Heart right ventricle (tissue), 16 donors: ENCODE data around the gene GRIK3. TPM values are rescaled to one million over a fixed set of nuclear protein-coding genes. Genes with fewer than 3 reads are reported as not detected.

ENCODE experiments used
- ATAC-seq, 8 donors: fragments of 200-7000 bp; cut with Tn5 transposase; one replicate each; pipeline ENCODE4 v1.9.1; 2020; ENCODE audit warnings: mild to moderate bottlenecking in 8 of 8, moderate library complexity in 8 of 8, moderate number of reproducible peaks in 1 of 8
- DNase-seq, 2 donors: peaks; one replicate each; pipeline ENCODE4 v3.0.0-alpha.2; 2020
- H3K27ac ChIP-seq, 10 donors: fragments of 200-600 bp; sonication (generic) in 2 of 10; one replicate each; pipeline versions ENCODE4 v1.5.0 to v1.8.0; 2020 to 2022; ENCODE audit warnings: mild to moderate bottlenecking in 3 of 10
- H3K27me3 ChIP-seq, 7 donors: fragments of 200-600 bp; one replicate each; pipeline ENCODE4 v1.8.0; 2021 to 2022; ENCODE audit warnings: mild to moderate bottlenecking in 2 of 7
- H3K36me3 ChIP-seq, 9 donors: fragments of 200-600 bp; sonication (generic) in 1 of 9; one replicate each; pipeline versions ENCODE4 v1.5.0 to v1.8.0; 2020 to 2022; ENCODE audit warnings: mild to moderate bottlenecking in 2 of 9
- H3K4me1 ChIP-seq, 9 donors: fragments of 200-600 bp; sonication (generic) in 1 of 9; one replicate each; pipeline versions ENCODE4 v1.5.0 to v1.8.0; 2020 to 2022; ENCODE audit warnings: mild to moderate bottlenecking in 4 of 9
- H3K4me3 ChIP-seq, 10 donors: fragments of 200-600 bp; sonication (generic) in 2 of 10; one replicate each; pipeline versions ENCODE4 v1.5.0 to v1.8.0; 2020 to 2022; ENCODE audit warnings: mild to moderate bottlenecking in 7 of 10, moderate library complexity in 2 of 10
- H3K9me3 ChIP-seq, 11 donors: fragments of 200-600 bp in 10 of 11; sonication (generic) in 2 of 11; one replicate each; pipeline versions ENCODE4 v1.5.0 to v1.8.0; 2013 to 2022; ENCODE audit warnings: mild to moderate bottlenecking in 2 of 11, control low read depth in 1 of 11, moderate library complexity in 1 of 11
- CTCF ChIP-seq, 9 donors: fragments of 200-600 bp; sonication (generic) in 2 of 9; IDR thresholded peaks; one replicate each; pipeline versions ENCODE4 v1.5.0 to v1.8.0; 2021 to 2022; ENCODE audit warnings: antibody characterized with exemption in 9 of 9, mild to moderate bottlenecking in 5 of 9, moderate library complexity in 1 of 9
- WGBS, 2 donors: extraction: QIAGEN DNeasy Blood & Tissue Kit; methylation state at CpG; one replicate each; pipeline ENCODE4 v1.1.7; 2013; ENCODE audit warnings: inconsistent platforms in 1 of 2; 5-methylcytosine and 5-hydroxymethylcytosine counted together
- intact Hi-C, 10 donors: fragments of 100-400 bp; cut with DNase I; formaldehyde crosslinking; loops; one replicate each; pipeline versions ENCODE4 v1.11.1 to v1.14.2; 2022
- polyA plus RNA-seq, 2 donors: library from polyadenylated mRNA; stranded (reverse); fragments of 200-250 nt; gene quantifications; one replicate each; pipeline ENCODE4 v1.2.3, GENCODE V29; 2013
- total RNA-seq, 10 donors: library from RNA; stranded (reverse); fragmentation: NEBNext Ultra II Directional in 3 of 10; extraction: Animal tissue kit (Norgen Biotek cat#: 25700) in 3 of 10; gene quantifications; one replicate each; pipeline versions ENCODE4 v1.2.1 to v1.2.4, GENCODE V29; 2021 to 2023
- donor health status: Arrhythmogenic right ventricular cardiomyopathy.
- donor health status: ischemic (EF 13 %, LVEDD 7.1; RV severe dilation, severe dysfunction).
- donor health status: healthy with polysubstance abuse.
- donor health status: DM: no; HTN: yes; CAD: no.
- donor health status: DM: no; HTN: no; CAD: no.
- donor health status: ischemic (EF 25% LVEDD 6.9; RV normal size, moderate dysfunction).
- donor health status: ischemic (EF 25% LVEDD 5.7; RV mildly dilated, moderate dysfunction).
- donor health status: healthy.
- donor health status: DM: yes; HTN: yes; CAD: no.
- donor health status: Ischemic cardiomyopathy.
- donor health status: ischemic (EF 35%, LVEDD 5.7; RV mildly dilated, moderate dysfunction).
- donor health status: nonischemic (EF 11% LVEDD 7.7; RV severe dilation, severe dysfunction).
- donor health status: DM: yes; HTN: yes; CAD: no.
- donor health status: PGD.
- donor health status: ischemic (EF 29% LVEDD 5.4; RV normal size, mild dysfunction).
- donor health status: nonischemic (EF 23%, LVEDD 6.1; RV moderate dilation, normal function).

GRIK3 gene
- total and polyA plus RNA-seq, 12 donors, result 0.10 to 1.1 (median 0.27) TPM

- 31 to 39% methylated on average over 2 of the region's 2 CpGs for WGBS, 2 donors
- H3K27me3 ChIP-seq, result peaks cover 0 to 71% (median 48%) of the 10 kb centered on the region in 7 donors
These were observed 172.9 kb downstream of the GRIK3 start for GRCh38 chr1:36861375-36861774.

GRCh38 chr1:36859926-36860325 lies 174.4 kb downstream of the GRIK3 start:
- 63 to 73% methylated on average over 10 of the region's 10 CpGs for WGBS, 2 donors
- DNase-seq (no peak), ATAC-seq (no peak)
- H3K36me3 ChIP-seq, result no peaks in the 10 kb centered on the region
- H3K27me3 ChIP-seq, result peaks cover 0 to 84% (median 59%) of the 10 kb centered on the region in 7 donors
- H3K27ac ChIP-seq, result no peak overlapping the region
- no peak overlapping the region for H3K4me3 ChIP-seq
- H3K4me1 ChIP-seq, result no peaks in the 10 kb centered on the region
- no peak for TF ChIP-seq CTCF (IDR thresholded peaks at IDR 0.05)
- no peaks in the 10 kb centered on the region for H3K9me3 ChIP-seq
- intact Hi-C loops, result no loop called here

More at GRCh38 chr1:36861375-36861774, 172.9 kb downstream of the GRIK3 start:
- H3K36me3 ChIP-seq, result no peaks in the 10 kb centered on the region
- TF ChIP-seq CTCF (IDR thresholded peaks at IDR 0.05), result no peak
- H3K4me3 ChIP-seq, result no peak overlapping the region
- no peak for ATAC-seq
- H3K9me3 ChIP-seq, result no peaks in the 10 kb centered on the region
- no peak for DNase-seq
- H3K27ac ChIP-seq, result no peak overlapping the region
- no peaks in the 10 kb centered on the region for H3K4me1 ChIP-seq
- intact Hi-C loops, result no loop called here

GRCh38 chr1:36858981-36859380 lies 175.3 kb downstream of the GRIK3 start:
- 87 to 88% methylated on average over 14 of the region's 14 CpGs for WGBS, 2 donors
- no peak for TF ChIP-seq CTCF (IDR thresholded peaks at IDR 0.05)
- peaks cover 0 to 88% (median 66%) of the 10 kb centered on the region in 7 donors for H3K27me3 ChIP-seq
- no peaks in the 10 kb centered on the region for H3K36me3 ChIP-seq
- DNase-seq (no peak), ATAC-seq (no peak)
- no peak overlapping the region for H3K4me3 ChIP-seq
- intact Hi-C loops, result no loop called here
- no peaks in the 10 kb centered on the region for H3K4me1 ChIP-seq
- H3K27ac ChIP-seq, result no peak overlapping the region
- no peaks in the 10 kb centered on the region for H3K9me3 ChIP-seq

GRCh38 chr1:36858553-36858952 lies 175.8 kb downstream of the GRIK3 start:
- H3K4me3 ChIP-seq, result no peak overlapping the region
- WGBS, 2 donors, result 88 to 93% methylated on average over 5 of the region's 5 CpGs
- intact Hi-C loops, result no loop called here
- ATAC-seq (no peak), DNase-seq (no peak)
- H3K4me1 ChIP-seq, result no peaks in the 10 kb centered on the region
- no peak for TF ChIP-seq CTCF (IDR thresholded peaks at IDR 0.05)
- H3K36me3 ChIP-seq, result no peaks in the 10 kb centered on the region
- H3K27ac ChIP-seq, result no peak overlapping the region
- peaks cover 0 to 87% (median 63%) of the 10 kb centered on the region in 7 donors for H3K27me3 ChIP-seq
- H3K9me3 ChIP-seq, result no peaks in the 10 kb centered on the region
